Coronary artery (tissue), 2 donors: ENCODE data around the gene GIT1.

ENCODE experiments used
- DNase-seq: peaks from one replicate; pipeline ENCODE4 v3.0.0-alpha.2; 2017; ENCODE audit warnings: low spot score
- H3K27ac ChIP-seq, 2 donors: fragments of 200-600 bp; sonication (generic); one replicate each; pipeline ENCODE4 v1.5.1; 2016 to 2019
- H3K4me3 ChIP-seq: fragments of 200-600 bp; sonication (generic); 2 replicates; pipeline ENCODE4 v1.5.1; 2016; ENCODE audit warnings: mild to moderate bottlenecking, moderate library complexity
- TF ChIP-seq, protein P1 (sequence below): fragments of 200-600 bp; sonication (generic); IDR thresholded peaks from one replicate; pipeline ENCODE4 v1.5.1; 2019; ENCODE audit warnings: antibody characterized with exemption

Gene GIT1, protein sequence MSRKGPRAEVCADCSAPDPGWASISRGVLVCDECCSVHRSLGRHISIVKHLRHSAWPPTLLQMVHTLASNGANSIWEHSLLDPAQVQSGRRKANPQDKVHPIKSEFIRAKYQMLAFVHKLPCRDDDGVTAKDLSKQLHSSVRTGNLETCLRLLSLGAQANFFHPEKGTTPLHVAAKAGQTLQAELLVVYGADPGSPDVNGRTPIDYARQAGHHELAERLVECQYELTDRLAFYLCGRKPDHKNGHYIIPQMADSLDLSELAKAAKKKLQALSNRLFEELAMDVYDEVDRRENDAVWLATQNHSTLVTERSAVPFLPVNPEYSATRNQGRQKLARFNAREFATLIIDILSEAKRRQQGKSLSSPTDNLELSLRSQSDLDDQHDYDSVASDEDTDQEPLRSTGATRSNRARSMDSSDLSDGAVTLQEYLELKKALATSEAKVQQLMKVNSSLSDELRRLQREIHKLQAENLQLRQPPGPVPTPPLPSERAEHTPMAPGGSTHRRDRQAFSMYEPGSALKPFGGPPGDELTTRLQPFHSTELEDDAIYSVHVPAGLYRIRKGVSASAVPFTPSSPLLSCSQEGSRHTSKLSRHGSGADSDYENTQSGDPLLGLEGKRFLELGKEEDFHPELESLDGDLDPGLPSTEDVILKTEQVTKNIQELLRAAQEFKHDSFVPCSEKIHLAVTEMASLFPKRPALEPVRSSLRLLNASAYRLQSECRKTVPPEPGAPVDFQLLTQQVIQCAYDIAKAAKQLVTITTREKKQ

DNA sequence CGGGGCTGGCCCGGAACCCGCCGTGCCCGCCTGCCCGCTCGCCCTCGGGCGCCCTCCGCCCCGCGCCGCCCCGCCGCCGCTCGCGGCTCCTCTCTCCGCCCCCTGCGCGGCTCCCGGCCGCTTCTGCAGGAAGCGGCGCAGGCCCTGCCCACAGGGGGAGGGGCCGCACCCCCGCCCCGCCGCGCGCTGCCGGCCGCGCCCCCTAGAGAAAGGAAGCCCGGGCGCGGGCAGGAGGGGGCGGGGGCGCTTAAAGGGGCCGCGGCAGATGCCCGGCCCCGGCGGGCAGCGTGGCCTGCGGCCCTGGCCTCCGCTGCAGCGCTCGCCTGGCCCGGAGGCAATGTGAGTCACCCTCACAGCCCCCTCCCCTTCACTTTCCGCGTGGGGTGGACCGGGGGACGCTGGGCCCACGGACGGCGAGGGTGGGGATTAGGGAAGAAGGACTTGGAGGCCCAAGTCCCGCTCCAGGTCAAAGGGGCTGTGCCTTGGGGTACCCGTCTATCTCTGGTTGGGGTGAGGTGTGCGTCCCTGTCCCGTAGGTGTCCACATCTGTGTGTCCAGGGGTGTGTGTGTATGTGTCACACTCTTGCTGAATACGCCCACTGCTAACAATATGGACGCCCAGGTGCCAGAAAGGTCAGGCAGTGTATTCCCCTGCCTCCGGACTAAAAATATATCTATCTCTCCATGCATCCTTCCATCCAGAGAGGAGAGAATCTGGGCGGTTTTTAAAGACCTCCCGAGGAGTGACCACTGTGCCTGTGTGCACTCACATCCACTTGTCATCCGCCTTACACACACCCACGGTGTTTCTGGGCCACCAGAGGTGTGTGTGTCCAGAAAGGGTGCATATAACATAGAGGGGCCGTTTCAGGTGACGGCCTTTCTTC lies at the start of gene GIT1:
Gene GIT1, minus strand, starts transcription at position 125 of the 887 bp plus-strand sequence. CDS start 270 bp downstream, outside the sequence.
- no peak for DNase-seq
- H3K4me3 ChIP-seq: peak within 1 kb of the TSS; percentile 99
- TF ChIP-seq, protein P1, sequence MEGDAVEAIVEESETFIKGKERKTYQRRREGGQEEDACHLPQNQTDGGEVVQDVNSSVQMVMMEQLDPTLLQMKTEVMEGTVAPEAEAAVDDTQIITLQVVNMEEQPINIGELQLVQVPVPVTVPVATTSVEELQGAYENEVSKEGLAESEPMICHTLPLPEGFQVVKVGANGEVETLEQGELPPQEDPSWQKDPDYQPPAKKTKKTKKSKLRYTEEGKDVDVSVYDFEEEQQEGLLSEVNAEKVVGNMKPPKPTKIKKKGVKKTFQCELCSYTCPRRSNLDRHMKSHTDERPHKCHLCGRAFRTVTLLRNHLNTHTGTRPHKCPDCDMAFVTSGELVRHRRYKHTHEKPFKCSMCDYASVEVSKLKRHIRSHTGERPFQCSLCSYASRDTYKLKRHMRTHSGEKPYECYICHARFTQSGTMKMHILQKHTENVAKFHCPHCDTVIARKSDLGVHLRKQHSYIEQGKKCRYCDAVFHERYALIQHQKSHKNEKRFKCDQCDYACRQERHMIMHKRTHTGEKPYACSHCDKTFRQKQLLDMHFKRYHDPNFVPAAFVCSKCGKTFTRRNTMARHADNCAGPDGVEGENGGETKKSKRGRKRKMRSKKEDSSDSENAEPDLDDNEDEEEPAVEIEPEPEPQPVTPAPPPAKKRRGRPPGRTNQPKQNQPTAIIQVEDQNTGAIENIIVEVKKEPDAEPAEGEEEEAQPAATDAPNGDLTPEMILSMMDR: no peak
- H3K27ac ChIP-seq: peak within 1 kb of the TSS; percentile 74 to 96

DNA sequence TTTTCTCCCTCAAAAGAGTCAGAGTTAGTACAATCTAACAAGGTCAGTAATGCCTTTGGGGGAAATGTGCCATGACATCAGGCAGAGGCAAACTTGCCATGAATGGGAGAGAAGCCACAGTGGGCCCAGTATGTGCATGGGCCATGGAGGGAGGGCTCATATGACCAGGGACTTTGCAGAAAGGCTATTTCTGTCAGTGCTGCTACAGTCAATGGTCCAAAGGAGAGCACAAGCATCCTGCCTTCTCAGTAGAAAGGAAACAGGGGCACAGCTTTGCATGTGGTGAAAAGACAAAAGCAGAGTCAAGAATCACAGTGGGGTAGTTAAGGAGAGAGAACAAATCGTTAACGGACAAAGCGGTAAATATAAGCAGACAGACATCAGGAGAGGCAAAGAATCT lies 44.4 kb upstream of the GIT1 start:
- H3K27ac ChIP-seq: no peak overlapping the region
- no peak for DNase-seq
- H3K4me3 ChIP-seq: no peak overlapping the region
- TF ChIP-seq, protein P1: no peak

DNA sequence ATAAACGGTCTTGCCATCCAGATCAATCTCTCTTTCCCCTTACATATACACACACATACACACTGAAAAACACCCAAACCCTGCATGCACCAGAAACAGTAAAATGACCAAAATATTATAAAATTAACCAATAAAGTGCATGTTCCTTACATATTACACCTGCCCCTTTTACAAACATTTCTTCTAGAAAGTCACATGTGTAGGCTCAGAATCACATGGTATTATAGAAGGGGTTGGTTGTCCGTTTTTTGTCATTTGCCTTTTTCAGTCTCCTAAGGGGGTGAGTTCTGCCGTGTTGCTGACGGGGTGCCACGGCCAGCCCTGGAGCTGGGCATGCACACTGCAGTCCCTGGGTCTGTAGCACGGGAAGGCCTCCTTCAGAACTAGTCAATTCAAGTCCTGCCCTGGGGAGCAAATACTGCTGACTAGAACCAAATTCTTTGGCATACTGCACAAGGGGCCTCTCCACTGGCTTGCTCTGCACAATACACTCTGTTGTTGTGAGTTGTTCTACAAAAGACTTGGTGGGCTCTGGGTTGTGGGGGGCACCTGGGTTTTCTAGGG lies 41.3 kb upstream of the GIT1 start:
- DNase-seq: no peak
- TF ChIP-seq, protein P1: no peak
- Histone ChIP-seq H3K4me3 (no peak overlapping the region), H3K27ac (no peak overlapping the region)

DNA sequence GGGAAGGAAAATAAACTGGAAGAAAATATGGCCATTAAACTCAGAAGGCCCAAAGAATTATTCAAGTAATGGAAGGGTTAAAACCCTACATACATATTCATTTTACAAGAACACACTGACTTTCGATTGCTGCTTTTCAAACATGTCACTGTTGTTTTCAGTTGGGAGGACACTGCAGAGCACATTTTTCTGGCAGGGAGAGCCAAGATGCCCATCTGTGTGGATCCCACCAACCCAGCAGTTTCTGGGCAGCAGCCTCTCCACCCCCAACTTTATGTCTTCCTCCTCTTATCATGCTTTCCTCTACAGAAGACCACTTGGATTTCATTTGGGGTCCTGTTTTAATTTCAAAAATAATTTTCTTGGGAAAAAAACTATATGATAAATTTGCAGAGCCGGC lies 40.4 kb upstream of the GIT1 start:
- TF ChIP-seq, protein P1: no peak
- no peak overlapping the region for H3K27ac ChIP-seq
- no peak for DNase-seq
- no peak overlapping the region for H3K4me3 ChIP-seq

DNA sequence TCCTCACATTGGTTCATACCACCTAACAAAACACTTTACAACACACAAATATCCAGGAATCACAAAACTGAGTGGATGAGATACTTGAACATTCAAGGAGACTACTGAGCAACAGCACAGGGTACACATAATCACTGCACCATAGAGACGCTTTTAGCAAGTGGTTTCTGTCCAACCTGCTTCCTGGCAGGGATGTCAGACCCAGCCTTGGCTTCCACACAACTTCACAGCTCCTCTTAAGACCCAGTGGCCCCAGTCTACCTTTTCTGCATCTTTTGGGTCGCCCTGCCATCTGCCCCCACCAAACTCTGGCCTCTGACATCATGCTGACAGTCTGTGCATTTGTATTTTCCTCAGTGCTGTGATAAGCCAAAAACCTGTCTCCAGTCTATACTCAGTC lies 39.2 kb upstream of the GIT1 start:
- TF ChIP-seq, protein P1: no peak
- DNase-seq: no peak
- no peak overlapping the region for H3K27ac ChIP-seq
- no peak overlapping the region for H3K4me3 ChIP-seq

DNA sequence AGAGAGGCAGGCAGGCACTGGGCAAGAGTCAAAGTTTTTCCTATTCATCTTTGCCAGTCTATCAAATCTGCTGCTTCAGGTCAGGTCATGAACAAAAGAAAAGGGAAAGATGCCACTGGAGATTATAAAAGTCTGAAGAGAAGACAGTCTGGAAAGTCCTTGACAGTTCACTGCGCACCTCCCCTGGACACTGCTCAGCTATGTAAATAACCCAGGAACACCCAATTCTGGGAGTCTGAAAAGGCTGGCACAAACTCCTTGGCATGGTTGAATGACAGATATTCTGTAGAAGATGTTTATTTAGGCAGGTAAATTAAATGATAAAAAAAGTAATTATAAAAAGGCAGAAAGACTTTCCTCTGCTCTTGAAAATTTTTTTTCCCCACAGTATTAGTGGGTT lies 38.5 kb upstream of the GIT1 start:
- DNase-seq: no peak
- no peak overlapping the region for H3K27ac ChIP-seq
- TF ChIP-seq, protein P1: no peak
- no peak overlapping the region for H3K4me3 ChIP-seq
